ENCODE data around the gene SF3B5.
"Not testable (repeated sequence)": the region's sequence is repeated elsewhere in the genome, so short reads cannot be mapped to it uniquely, and the experiment has no call there.

The SF3B5 gene

GRCh38 chr6:144095134-144096002 is at the start of gene SF3B5:
SF3B5 (minus strand) TSS chr6:144095573; CDS start chr6:144095497, 76 bp downstream.
- peak; percentile 97 for DNase-seq

GRCh38 chr6:144144996-144145395 is 49.6 kb upstream of the SF3B5 start:
- no peak for DNase-seq

GRCh38 chr6:144143878-144144277 is 48.5 kb upstream of the SF3B5 start:
- no peak for DNase-seq

- DNase-seq = no peak
Measured at GRCh38 chr6:144143106-144143505, 47.7 kb upstream of the SF3B5 start.

GRCh38 chr6:144141470-144141869 is 46.1 kb upstream of the SF3B5 start:
- DNase-seq = no peak

GRCh38 chr6:144140867-144141266 is 45.5 kb upstream of the SF3B5 start:
- no peak for DNase-seq

GRCh38 chr6:144139817-144140216 is 44.4 kb upstream of the SF3B5 start:
- DNase-seq = no peak

GRCh38 chr6:144138542-144138941 is 43.2 kb upstream of the SF3B5 start:
- no peak for DNase-seq

- DNase-seq = no peak
Measured at GRCh38 chr6:144134737-144135136, 39.4 kb upstream of the SF3B5 start.

- no peak for DNase-seq
Measured at GRCh38 chr6:144134176-144134575, 38.8 kb upstream of the SF3B5 start.

- DNase-seq = no peak
Measured at GRCh38 chr6:144133225-144133821, 38.0 kb upstream of the SF3B5 start.

GRCh38 chr6:144132167-144132690 is 36.9 kb upstream of the SF3B5 start:
- not testable (repeated sequence) for DNase-seq

GRCh38 chr6:144131248-144131709 is 35.9 kb upstream of the SF3B5 start:
- DNase-seq = no peak

GRCh38 chr6:144129469-144129868 is 34.1 kb upstream of the SF3B5 start:
- DNase-seq = no peak

GRCh38 chr6:144127097-144127496 is 31.7 kb upstream of the SF3B5 start:
- no peak for DNase-seq

GRCh38 chr6:144123836-144124235 is 28.5 kb upstream of the SF3B5 start:
- DNase-seq = no peak

- DNase-seq = no peak
Measured at GRCh38 chr6:144123421-144123820, 28.0 kb upstream of the SF3B5 start.

GRCh38 chr6:144122861-144123260 is 27.5 kb upstream of the SF3B5 start:
- DNase-seq = no peak

- DNase-seq = no peak
Measured at GRCh38 chr6:144119376-144119775, 24.0 kb upstream of the SF3B5 start.

- no peak for DNase-seq
Measured at GRCh38 chr6:144115219-144115618, 19.8 kb upstream of the SF3B5 start.

- DNase-seq = no peak
Measured at GRCh38 chr6:144113366-144113765, 18.0 kb upstream of the SF3B5 start.

GRCh38 chr6:144110210-144110609 is 14.8 kb upstream of the SF3B5 start:
- no peak for DNase-seq

GRCh38 chr6:144106206-144106605 is 10.8 kb upstream of the SF3B5 start:
- no peak for DNase-seq

- no peak for DNase-seq
Measured at GRCh38 chr6:144104898-144105487, 9.6 kb upstream of the SF3B5 start.
